HCT116 (cell line): ENCODE data around the gene ADAM11.

Experiments used
- CTCF ChIP-seq, 3 experiments: fragments of 200-600 bp in 1 of 3; sonication (generic) in 1 of 3; IDR thresholded peaks in 2 of 3; conservative IDR thresholded peaks in 1 of 3; 2 replicates each; pipeline ENCODE4 v1.5.1; 2012 to 2017; ENCODE audit warnings: low read depth in 2 of 3, low read length in 2 of 3, antibody characterized with exemption in 1 of 3, borderline replicate concordance in 1 of 3, control low read depth in 1 of 3, mild to moderate bottlenecking in 1 of 3, mixed read lengths in 1 of 3, mixed run types in 1 of 3, moderate library complexity in 1 of 3; ENCODE audit not compliant: insufficient read depth in 1 of 3
- EZH2 ChIP-seq: fragments of 200-600 bp; sonication (generic); IDR thresholded peaks from 2 replicates; pipeline ENCODE4 v1.6.1; 2017; ENCODE audit warnings: antibody characterized with exemption, mixed run types
- ZNF274 ChIP-seq: fragments of 200-500 bp; sonication (Bioruptor generic); IDR thresholded peaks from 2 replicates; pipeline ENCODE4 v1.6.1; 2014; ENCODE audit warnings: mild to moderate bottlenecking, low read depth, low read length, inconsistent platforms

DNA sequence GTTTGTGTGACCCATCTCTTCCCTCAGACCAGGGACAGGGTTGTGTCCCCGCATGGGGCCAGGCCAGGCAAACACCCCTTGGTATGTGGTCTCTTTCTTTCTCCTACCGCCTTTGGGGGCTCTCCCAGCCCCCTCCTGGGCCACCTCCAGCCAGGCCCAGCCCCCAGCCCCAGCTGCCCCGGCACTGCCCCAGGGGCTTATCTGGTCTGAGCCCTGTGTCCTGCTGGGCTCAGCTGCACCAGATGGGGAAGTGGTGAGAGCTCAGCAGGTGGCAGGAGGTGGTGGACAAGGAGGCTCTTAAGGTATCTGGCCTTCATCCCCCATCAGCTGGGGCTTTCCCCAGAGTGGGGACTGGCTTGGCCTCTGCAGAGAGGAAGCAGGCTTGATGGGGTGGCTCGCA lies 8.7 kb downstream of the ADAM11 start:
- TF ChIP-seq CTCF (IDR thresholded peaks at IDR 0.05 in 2 of 3, conservative IDR thresholded peaks at IDR 0.05 in 1 of 3; ENCODE audit: borderline replicate concordance in 1 of 3, insufficient read depth in 1 of 3, low read depth in 2 of 3, low read length in 2 of 3) (no peak), ZNF274 (no peak), EZH2 (no peak)
